ENCODE results near the gene IFI27.

GRCh38 chr14:94138251-94138650 lies 27.7 kb downstream of the IFI27 start:
- no peak for TF ChIP-seq CTCF (conservative IDR thresholded peaks at IDR 0.05; ENCODE audit: low read depth, low read length)
- TF ChIP-seq EZH2phosphoT487 (IDR thresholded peaks at IDR 0.05; ENCODE audit: borderline replicate concordance, low read length): no peak

All from PC-3 (cell line).